ENCODE data around the gene SRSF9. TPM values are rescaled to one million over a fixed set of nuclear protein-coding genes. Genes with fewer than 3 reads are reported as not detected.
"Not testable (repeated sequence)": the region's sequence is repeated elsewhere in the genome, so short reads cannot be mapped to it uniquely, and the experiment has no call there.

Gene SRSF9
- total RNA-seq = 100 to 1,000 TPM; 158 to 165 TPM

DNA sequence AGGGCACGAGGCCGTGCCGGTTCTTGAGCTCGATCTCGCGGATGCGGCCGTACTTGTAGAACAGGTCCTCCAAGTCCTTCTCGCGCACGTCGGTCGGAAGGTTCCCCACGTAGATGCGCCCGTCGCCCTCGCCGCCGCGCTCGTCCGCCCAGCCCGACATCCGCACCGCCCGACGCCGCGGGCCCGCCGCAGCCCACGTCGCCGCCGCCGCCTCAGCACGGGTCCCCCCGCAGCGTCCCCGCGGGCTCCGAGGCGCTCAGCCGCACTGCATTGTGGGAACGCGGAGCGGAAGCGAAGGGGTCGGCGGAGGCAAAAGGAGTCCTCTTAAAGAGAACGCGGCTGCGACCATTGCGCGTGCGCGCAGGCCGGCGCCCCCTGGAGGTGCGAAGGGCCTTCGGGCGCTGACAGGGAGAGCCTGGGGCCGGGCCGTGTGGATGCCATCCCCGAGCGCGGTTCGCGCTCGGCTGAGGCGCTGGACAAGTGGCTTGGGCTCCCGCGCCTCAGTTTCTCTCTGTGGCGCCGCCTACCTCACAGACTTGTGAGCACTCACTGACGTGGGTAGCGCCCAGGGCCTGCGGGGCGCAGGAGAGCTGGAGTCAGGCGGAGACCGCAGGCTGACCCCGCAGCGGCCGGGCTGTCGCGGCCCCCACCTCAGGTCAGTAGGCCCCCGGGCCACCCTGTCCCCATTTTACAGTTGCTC is at the start of gene SRSF9:
Gene SRSF9, minus strand, starts transcription at position 299 of the 700 bp plus-strand sequence. Its CDS starts 139 bp downstream, at position 160.
- Mint-ChIP-seq H3K4me1 (ENCODE audit: low read depth) (peaks cover 60% of the 10 kb centered on the region), H3K27ac (peak within 1 kb of the TSS; percentile 94), H3K9me3 (no peaks in the 10 kb centered on the region), H3K36me3 (ENCODE audit: insufficient read depth in 2 of 2) (peaks cover 9% of the 10 kb centered on the region in 2 donors), H3K27me3 (ENCODE audit: low read depth) (no peaks in the 10 kb centered on the region), H3K4me3 (peak within 1 kb of the TSS; percentile 93 to 97)
- DNase-seq = peak; percentile 98 to 99
- peak; percentile 95 for ATAC-seq (replicated peaks in 1 of 2)

DNA sequence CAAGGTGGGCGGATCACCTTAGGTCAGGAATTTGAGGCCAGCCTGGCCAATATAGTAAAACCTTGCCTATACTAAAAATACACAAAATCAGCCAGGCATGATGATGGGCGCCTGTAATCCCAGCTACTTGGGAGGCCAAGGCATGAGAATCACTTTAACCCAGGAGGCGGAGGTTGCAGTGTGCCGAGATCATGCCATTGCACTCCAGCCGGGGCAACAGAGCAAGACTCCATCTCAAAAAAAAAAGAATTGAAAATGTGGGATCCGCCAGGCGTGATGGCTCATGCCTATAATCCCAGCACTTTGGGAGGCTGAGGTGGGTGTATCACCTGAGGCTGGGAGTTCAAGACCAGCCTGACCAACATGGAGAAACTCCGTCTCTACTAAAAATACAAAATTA is 49.8 kb upstream of the SRSF9 start:
- H3K4me1 Mint-ChIP-seq (ENCODE audit: low read depth); H3K27ac Mint-ChIP-seq: not testable (repeated sequence)

GRCh38 chr12:120515496-120515895 is 45.9 kb upstream of the SRSF9 start:
- Mint-ChIP-seq H3K27ac (no peak overlapping the region), H3K27me3 (ENCODE audit: low read depth) (no peaks in the 10 kb centered on the region), H3K9me3 (no peaks in the 10 kb centered on the region), H3K36me3 (ENCODE audit: insufficient read depth in 2 of 2) (peaks cover 5 to 8% of the 10 kb centered on the region in 2 donors), H3K4me1 (ENCODE audit: low read depth) (no peaks in the 10 kb centered on the region), H3K4me3 (no peak overlapping the region)
- ATAC-seq (replicated peaks in 1 of 2) (no peak), DNase-seq (no peak)

More for the DNA sequence above, 49.8 kb upstream of the SRSF9 start:
- not testable (repeated sequence) for DNase-seq; H3K27me3 Mint-ChIP-seq (ENCODE audit: low read depth); H3K36me3 Mint-ChIP-seq (ENCODE audit: insufficient read depth in 2 of 2); ATAC-seq (replicated peaks in 1 of 2); H3K4me3 Mint-ChIP-seq; H3K9me3 Mint-ChIP-seq

- no peaks in the 10 kb centered on the region for H3K4me1 Mint-ChIP-seq (ENCODE audit: low read depth)
- DNase-seq (no peak), ATAC-seq (replicated peaks in 1 of 2) (no peak)
- no peak overlapping the region for H3K4me3 Mint-ChIP-seq
- H3K27ac Mint-ChIP-seq = no peak overlapping the region
- H3K9me3 Mint-ChIP-seq = no peaks in the 10 kb centered on the region
- H3K27me3 Mint-ChIP-seq (ENCODE audit: low read depth) = no peaks in the 10 kb centered on the region
- peaks cover 5 to 11% of the 10 kb centered on the region in 2 donors for H3K36me3 Mint-ChIP-seq (ENCODE audit: insufficient read depth in 2 of 2)
Observed at GRCh38 chr12:120514002-120514401, 44.5 kb upstream of the SRSF9 start.

- H3K27ac Mint-ChIP-seq = no peak overlapping the region
- no peaks in the 10 kb centered on the region for H3K27me3 Mint-ChIP-seq (ENCODE audit: low read depth)
- no peaks in the 10 kb centered on the region for H3K4me1 Mint-ChIP-seq (ENCODE audit: low read depth)
- DNase-seq (no peak), ATAC-seq (replicated peaks in 1 of 2) (no peak)
- peaks cover 0 to 6% of the 10 kb centered on the region in 2 donors for H3K36me3 Mint-ChIP-seq (ENCODE audit: insufficient read depth in 2 of 2)
- H3K4me3 Mint-ChIP-seq = no peak overlapping the region
- no peaks in the 10 kb centered on the region for H3K9me3 Mint-ChIP-seq
Observed at GRCh38 chr12:120508537-120508936, 39.0 kb upstream of the SRSF9 start.

DNA sequence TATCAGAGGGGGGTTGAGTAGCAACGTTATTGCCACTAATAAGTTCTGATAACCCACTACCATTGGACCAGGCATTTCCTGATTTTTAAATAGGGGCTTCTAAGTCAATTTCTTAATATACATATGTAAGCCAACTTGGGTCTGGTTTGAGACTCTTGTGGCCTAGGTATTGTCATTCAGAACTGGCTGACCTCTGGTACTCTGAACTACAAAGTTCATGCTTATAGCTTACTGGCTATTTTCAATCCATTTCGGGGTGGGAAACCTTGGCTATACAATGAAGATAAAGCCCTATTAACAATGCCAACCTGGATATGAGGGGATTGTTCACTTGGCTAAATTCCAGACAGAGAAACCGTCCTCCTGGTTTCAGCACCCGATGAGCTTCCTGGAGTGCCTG is 35.0 kb upstream of the SRSF9 start:
- Mint-ChIP-seq H3K36me3 (ENCODE audit: insufficient read depth in 2 of 2) (peaks cover 1 to 7% of the 10 kb centered on the region in 2 donors), H3K4me1 (ENCODE audit: low read depth) (no peaks in the 10 kb centered on the region), H3K27me3 (ENCODE audit: low read depth) (no peaks in the 10 kb centered on the region), H3K9me3 (no peaks in the 10 kb centered on the region), H3K27ac (no peak overlapping the region), H3K4me3 (no peak overlapping the region)
- ATAC-seq (replicated peaks in 1 of 2) (no peak), DNase-seq (no peak)

DNA sequence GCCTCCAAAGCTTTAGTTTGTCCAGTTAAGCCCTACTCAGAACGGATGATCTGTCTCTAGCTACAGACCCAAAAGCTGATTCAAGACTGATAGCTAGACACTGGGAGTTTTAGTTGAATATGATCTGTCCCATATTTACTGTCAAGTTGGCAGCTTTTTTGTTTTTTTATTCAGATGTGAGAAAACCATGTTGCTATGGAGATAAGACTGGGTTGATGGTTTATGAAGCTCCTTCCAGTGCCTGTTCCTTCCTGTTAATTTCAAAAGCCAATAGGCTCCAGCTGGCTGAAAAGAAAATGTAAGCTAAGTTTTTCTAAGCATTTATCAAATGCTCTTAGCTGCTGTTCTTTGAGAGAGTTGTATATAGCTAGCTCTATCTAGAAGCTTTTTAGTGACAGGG is 31.0 kb upstream of the SRSF9 start:
- H3K36me3 Mint-ChIP-seq (ENCODE audit: insufficient read depth in 2 of 2) = peaks cover 7 to 20% of the 10 kb centered on the region in 2 donors
- ATAC-seq (replicated peaks in 1 of 2) = no peak
- peaks cover 24% of the 10 kb centered on the region for H3K4me1 Mint-ChIP-seq (ENCODE audit: low read depth)
- no peaks in the 10 kb centered on the region for H3K27me3 Mint-ChIP-seq (ENCODE audit: low read depth)
- no peaks in the 10 kb centered on the region for H3K9me3 Mint-ChIP-seq
- DNase-seq = no peak
- H3K4me3 Mint-ChIP-seq = no peak overlapping the region
- H3K27ac Mint-ChIP-seq = no peak overlapping the region

GRCh38 chr12:120498870-120499515 is 29.4 kb upstream of the SRSF9 start:
- H3K27me3 Mint-ChIP-seq (ENCODE audit: low read depth) = no peaks in the 10 kb centered on the region
- H3K27ac Mint-ChIP-seq = peak overlapping the region; percentile 61
- no peak for DNase-seq
- peaks cover 7 to 19% of the 10 kb centered on the region in 2 donors for H3K36me3 Mint-ChIP-seq (ENCODE audit: insufficient read depth in 2 of 2)
- H3K4me3 Mint-ChIP-seq = no peak overlapping the region
- no peak for ATAC-seq (replicated peaks in 1 of 2)
- H3K4me1 Mint-ChIP-seq (ENCODE audit: low read depth) = peaks cover 33% of the 10 kb centered on the region
- H3K9me3 Mint-ChIP-seq = no peaks in the 10 kb centered on the region

- Mint-ChIP-seq H3K9me3 (no peaks in the 10 kb centered on the region), H3K36me3 (ENCODE audit: insufficient read depth in 2 of 2) (peaks cover 6 to 14% of the 10 kb centered on the region in 2 donors), H3K4me3 (peak overlapping the region; percentile 93 to 97), H3K27me3 (ENCODE audit: low read depth) (no peaks in the 10 kb centered on the region), H3K27ac (peak overlapping the region; percentile 64), H3K4me1 (ENCODE audit: low read depth) (peaks cover 33% of the 10 kb centered on the region)
- no peak for ATAC-seq (replicated peaks in 1 of 2)
- DNase-seq = no peak
Observed at GRCh38 chr12:120497524-120498150, 28.1 kb upstream of the SRSF9 start.

- no peaks in the 10 kb centered on the region for H3K27me3 Mint-ChIP-seq (ENCODE audit: low read depth)
- H3K9me3 Mint-ChIP-seq = no peaks in the 10 kb centered on the region
- H3K36me3 Mint-ChIP-seq (ENCODE audit: insufficient read depth in 2 of 2) = peaks cover 6 to 13% of the 10 kb centered on the region in 2 donors
- peaks cover 33% of the 10 kb centered on the region for H3K4me1 Mint-ChIP-seq (ENCODE audit: low read depth)
- peak overlapping the region; percentile 86 for H3K27ac Mint-ChIP-seq
- DNase-seq (peak; percentile 46 to 54), ATAC-seq (replicated peaks in 1 of 2) (peak in 1 of 2 donors; percentile 14)
- H3K4me3 Mint-ChIP-seq = peak overlapping the region; percentile 93 to 97
Observed at GRCh38 chr12:120496413-120497340, 27.1 kb upstream of the SRSF9 start.

- no peaks in the 10 kb centered on the region for H3K27me3 Mint-ChIP-seq (ENCODE audit: low read depth)
- peak within 1 kb of the TSS; percentile 93 to 97 for H3K4me3 Mint-ChIP-seq
- H3K4me1 Mint-ChIP-seq (ENCODE audit: low read depth) = peaks cover 33% of the 10 kb centered on the region
- ATAC-seq (replicated peaks in 1 of 2) (peak; percentile 95 to 96), DNase-seq (peak; percentile 98 to 99)
- no peaks in the 10 kb centered on the region for H3K9me3 Mint-ChIP-seq
- peak within 1 kb of the TSS; percentile 86 for H3K27ac Mint-ChIP-seq
- peaks cover 6 to 13% of the 10 kb centered on the region in 2 donors for H3K36me3 Mint-ChIP-seq (ENCODE audit: insufficient read depth in 2 of 2)
Observed at GRCh38 chr12:120495731-120496412, 26.3 kb upstream of the SRSF9 start, which contains the start of gene DYNLL1. DYNLL1 (plus strand) TSS chr12:120496113; CDS start chr12:120496422, 309 bp downstream.

- peaks cover 33% of the 10 kb centered on the region for H3K4me1 Mint-ChIP-seq (ENCODE audit: low read depth)
- H3K27me3 Mint-ChIP-seq (ENCODE audit: low read depth) = no peaks in the 10 kb centered on the region
- peaks cover 6 to 13% of the 10 kb centered on the region in 2 donors for H3K36me3 Mint-ChIP-seq (ENCODE audit: insufficient read depth in 2 of 2)
- H3K9me3 Mint-ChIP-seq = no peaks in the 10 kb centered on the region
- peak overlapping the region; percentile 93 to 97 for H3K4me3 Mint-ChIP-seq
- ATAC-seq (replicated peaks in 1 of 2) (no peak), DNase-seq (no peak)
- peak overlapping the region; percentile 45 for H3K27ac Mint-ChIP-seq
Observed at GRCh38 chr12:120495186-120495730, 25.7 kb upstream of the SRSF9 start.
